Prostate gland (tissue), 2 donors: ENCODE data around the gene SCAF11.

Source experiments
- POLR2A ChIP-seq: fragments of 450-650 bp; IDR thresholded peaks from one replicate; pipeline ENCODE4 v1.6.1; 2016; ENCODE audit warnings: antibody characterized with exemption, mild to moderate bottlenecking
- TF ChIP-seq, protein P1 (sequence below), 4 experiments: fragments of 200-600 bp in 2 of 4; fragments of 450-650 bp in 2 of 4; sonication (generic) in 2 of 4; IDR thresholded peaks; 1 replicate in 3 of 4; 2 replicates in 1 of 4; pipeline ENCODE4 v1.5.1; 2016 to 2019; ENCODE audit warnings: antibody characterized with exemption in 4 of 4, mild to moderate bottlenecking in 2 of 4, moderate library complexity in 2 of 4

DNA sequence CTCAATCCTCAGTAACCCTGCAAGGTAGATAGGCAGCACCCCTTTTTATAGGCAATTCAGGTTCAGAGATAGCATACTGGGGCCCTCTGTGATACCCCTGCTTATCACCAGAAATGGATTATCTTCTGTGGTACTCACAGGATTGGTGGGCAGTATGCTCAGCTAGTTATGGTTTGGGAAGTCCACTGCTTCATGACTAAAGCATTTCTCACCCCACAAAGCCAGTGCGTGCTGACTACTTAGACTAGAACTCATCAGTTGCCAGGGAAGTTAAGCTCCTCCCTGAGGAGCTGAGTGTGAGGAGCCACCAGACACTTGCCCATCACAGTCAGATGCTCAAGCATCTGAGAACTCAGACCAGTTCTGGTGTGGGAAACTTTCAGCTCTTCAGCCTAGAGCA is 76.3 kb downstream of the SCAF11 start:
- TF ChIP-seq, protein P1, sequence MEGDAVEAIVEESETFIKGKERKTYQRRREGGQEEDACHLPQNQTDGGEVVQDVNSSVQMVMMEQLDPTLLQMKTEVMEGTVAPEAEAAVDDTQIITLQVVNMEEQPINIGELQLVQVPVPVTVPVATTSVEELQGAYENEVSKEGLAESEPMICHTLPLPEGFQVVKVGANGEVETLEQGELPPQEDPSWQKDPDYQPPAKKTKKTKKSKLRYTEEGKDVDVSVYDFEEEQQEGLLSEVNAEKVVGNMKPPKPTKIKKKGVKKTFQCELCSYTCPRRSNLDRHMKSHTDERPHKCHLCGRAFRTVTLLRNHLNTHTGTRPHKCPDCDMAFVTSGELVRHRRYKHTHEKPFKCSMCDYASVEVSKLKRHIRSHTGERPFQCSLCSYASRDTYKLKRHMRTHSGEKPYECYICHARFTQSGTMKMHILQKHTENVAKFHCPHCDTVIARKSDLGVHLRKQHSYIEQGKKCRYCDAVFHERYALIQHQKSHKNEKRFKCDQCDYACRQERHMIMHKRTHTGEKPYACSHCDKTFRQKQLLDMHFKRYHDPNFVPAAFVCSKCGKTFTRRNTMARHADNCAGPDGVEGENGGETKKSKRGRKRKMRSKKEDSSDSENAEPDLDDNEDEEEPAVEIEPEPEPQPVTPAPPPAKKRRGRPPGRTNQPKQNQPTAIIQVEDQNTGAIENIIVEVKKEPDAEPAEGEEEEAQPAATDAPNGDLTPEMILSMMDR (IDR thresholded peaks at IDR 0.05), result no peak
- no peak for TF ChIP-seq POLR2A
